ENCODE data around the gene COL13A1.

COL13A1 gene

DNA sequence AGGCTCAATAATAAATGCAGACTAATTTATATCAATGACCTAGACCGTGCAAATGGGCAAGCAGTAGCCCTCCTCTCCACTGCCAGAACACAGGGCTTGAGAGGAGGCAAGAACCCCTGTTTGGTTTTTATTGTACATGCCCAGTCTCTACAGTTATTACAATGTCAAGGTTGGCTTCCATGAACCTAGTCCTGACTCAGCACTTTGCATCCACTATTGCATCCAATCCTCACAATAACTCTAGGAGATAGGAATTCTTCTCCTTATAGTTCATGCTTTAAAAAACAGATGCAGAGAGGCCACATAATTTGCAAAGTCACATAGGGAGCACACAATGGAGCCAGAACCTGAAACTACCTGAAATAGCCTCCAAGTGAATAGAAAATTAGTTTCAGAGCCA, 7.0 kb upstream of the COL13A1 start:
- no peak for DNase-seq

DNA sequence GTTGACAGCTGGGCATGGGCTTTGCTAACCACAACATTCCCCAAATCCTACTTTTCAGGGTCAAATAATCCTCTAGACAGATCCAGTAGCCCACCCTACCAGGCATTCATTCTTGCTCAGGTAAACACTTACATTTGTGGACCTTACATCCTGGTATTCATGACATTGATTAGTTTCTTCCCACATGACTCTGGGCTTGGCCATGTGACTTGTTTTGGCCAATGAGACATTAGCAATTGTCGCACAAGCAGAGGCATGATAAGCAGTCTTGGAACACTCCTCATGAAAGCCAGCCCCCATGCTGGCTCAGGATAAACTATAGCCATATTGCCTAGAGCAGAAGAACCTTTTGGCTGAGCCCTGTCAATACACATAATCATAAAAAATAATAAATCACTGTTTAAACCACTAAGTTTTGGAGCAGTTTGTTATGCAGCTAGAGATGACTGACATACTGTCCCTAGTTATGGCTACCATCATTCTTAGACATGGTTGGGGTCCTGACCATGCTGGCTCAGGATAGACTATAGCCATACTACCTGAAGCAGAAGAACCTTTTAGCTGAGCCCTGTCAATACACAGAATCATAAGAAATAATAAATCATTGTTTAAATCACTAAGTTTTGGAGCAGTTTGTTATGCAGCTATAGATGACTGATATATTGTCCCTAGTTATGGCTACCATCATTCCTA, 6.3 kb upstream of the COL13A1 start:
- DNase-seq = no peak

DNA sequence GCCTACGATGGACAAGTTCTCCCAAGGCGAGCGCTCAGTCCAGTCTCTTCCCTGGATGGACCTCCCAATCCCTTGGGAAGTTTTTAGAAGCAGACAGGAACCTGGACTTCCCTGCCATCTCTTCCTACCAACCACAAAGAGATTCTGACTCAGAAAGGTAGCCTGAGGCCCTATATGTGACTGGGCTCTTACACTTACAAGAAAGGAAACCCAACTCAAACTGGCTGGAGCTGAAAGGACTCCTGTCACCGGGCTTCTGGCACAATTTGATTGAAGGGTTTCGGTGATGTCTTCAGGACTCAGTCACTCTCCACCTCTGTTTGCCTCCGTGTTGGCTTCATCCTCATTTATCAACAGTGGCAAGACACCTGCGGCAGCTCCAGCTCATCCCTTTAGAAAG, 3.7 kb upstream of the COL13A1 start:
- no peak for DNase-seq

DNA sequence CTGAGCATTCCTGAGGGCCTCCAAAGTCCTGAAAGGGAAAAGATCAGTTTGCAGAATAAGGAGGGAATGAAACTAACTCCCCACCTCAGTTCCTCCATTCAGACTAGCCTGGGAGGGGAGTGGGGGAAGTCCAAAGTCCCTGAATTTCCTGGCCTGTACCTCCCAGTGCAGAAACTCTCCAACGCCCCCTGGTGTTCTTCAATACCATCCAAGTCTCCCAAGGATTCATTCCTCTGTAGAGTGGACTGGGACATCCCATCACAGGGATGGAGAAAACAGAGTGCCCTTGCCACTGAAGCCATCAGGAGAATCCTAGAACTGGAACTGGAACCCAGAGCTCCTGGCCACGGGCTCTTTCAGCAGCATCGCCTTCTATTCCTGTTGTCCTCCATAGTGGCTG, 1.6 kb upstream of the COL13A1 start:
- no peak for DNase-seq

DNA sequence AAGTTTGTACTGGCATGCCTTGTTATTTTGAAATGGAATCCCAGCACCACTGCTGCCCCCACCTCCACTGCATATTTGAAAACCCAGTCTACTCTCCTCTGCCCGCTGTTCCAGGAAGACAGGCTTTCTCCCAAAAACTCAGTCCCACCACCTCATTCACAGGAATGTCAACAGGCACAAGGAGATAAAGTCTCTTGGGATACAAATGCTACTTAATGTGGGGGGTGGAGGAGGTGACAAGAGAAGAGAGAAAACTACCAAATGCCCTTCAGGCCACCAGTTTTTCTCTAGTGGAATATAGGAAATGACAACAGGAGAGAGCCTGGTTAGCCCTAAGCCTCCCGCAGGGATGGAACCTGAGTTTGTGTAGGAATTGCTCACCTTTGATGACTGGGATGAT, 1.0 kb upstream of the COL13A1 start:
- DNase-seq = no peak

DNA sequence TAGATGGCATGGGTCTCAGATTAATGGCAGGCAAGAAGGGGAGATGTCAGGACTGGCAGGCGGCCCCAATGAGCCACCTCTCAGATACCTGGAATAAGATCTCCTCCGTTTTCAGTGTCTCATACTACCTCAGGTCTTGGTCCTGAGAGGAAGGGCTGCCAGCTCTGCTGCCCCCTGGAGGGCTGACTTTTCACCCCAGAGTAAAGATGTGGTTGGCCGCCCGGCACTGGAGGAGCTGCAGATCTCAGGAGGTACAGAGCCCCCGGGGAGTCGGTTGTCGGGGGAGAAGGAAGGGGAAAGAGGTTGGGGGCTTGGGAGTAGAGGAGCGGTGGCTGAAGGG, 642 bp upstream of the COL13A1 start:
- peak in 1 of 6 experiments; percentile 1 for DNase-seq

DNA sequence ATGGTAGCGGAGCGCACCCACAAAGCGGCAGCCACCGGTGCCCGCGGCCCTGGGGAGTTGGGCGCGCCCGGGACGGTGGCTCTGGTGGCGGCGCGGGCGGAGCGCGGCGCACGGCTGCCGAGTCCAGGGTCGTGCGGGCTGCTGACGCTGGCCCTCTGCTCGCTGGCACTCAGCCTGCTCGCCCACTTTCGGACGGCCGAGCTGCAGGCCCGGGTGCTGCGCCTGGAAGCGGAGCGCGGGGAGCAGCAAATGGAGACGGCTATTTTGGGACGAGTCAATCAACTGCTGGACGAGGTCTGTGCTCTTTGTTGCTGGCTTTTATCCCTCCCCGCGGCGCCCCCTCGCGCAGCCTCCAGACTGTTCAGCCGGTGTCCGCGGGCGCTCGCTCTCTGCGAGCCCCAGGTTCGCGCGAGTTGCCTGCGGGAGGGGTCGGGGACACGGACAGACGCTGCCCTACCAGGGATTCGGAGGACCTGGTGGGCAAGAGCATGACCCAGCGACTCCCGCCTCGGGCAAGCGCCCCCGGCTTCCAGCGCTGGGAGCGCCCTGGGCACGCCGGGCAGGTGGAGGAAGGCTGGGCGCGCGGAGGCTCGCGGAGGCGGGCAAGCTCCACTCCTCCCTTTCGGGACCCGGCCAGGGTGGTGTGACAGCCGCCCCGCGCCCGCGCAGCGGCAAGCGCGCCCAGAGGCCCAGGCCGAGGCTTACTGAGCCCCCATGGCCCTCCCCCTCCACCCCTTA, 887 bp downstream of the COL13A1 start:
- DNase-seq = no peak

DNA sequence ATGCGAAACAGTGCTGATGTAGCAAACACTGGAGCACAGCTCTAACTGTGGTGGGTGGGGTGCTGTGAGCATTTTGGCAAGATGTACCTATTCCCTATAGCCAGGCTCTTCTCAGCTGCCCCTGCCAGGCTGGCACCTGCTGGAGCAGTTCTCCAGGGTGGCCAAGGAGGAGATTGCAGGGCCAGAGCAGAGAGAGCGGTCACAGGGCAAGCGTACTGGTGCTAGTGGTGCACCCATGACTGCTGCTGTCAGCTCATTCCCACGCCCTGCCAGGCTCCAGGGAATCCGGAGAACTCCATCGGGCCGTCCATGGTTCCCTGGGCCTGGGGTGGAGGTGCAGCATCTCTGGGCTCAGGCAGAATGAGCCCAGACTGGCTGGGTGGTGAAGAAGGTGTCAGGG, 2.1 kb downstream of the COL13A1 start:
- DNase-seq = no peak

DNA sequence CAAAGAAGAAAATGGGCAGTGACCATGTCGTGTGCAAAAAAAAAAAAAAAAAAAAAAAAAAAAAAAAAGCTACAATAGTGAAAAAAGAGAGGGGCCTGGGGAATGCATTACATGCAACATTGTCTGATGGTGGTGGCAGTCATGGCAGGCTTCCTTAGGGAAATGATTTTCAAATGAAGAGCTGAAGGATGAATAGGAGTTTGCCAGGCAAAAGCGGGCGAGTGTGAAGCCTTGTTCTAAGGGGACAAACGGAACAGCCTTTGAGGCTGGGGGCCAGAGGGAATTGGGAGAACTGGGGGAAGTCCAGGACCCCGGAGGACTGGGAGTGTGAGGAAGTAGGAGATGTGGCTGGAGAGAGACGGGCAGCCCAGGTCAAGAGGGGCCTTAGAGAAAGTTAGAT, 3.1 kb downstream of the COL13A1 start:
- DNase-seq = no peak

DNA sequence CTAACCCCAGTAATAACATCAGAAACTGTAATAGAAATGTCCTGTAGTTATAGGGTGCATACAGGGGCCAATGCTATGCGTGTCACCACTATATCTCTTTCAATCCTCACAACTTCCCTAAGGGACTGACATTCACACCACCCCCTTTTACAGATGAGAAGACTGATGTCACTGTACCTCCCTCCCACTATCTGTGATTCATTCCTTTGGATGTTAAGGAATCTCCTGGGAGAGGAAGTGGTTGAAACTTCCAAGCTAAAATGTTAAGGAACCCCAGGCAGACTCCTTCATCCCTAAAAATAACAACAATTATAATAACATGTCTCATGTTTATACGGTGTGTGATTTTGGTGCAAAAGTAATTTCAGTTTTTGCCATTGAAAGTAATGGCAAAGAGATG, 5.4 kb downstream of the COL13A1 start:
- no peak for DNase-seq

DNA sequence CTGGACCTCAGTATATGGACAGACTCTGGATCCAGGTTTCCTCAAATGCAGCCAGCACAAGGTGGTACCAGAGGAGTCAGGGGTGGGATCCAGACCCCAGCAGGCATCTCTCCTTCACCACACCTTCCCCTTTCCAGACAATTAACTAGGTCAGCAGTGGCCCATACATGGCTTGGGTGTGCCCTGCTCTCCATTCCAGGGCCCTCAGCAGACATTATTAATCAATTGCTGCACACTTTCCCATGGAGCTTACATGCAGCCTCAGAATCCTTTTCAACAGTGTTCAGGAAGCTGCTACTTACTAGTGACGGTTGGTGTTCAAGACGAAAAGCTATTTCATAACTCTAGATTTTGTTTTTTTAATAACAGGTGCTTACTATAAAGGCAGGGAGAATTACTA, 6.0 kb downstream of the COL13A1 start:
- no peak for DNase-seq

DNA sequence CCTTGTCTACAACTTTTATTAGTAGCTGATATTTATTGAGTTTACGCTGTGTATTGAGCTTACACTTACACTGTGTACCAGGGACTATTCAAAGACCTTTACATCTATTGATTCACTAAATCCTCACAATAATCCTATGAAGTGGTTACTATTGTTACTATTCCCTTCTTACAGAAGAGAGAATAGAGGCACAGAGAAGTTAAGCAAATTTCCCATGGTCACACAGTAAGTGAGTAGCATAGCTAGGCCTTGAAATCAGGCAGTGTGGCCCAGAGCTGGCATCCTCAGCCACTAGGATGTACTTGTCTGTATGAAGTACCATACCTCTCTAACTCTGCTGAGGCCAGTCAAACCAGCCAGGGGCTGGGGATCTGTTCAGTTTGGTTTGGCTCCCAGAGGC, 7.6 kb downstream of the COL13A1 start:
- no peak for DNase-seq

DNA sequence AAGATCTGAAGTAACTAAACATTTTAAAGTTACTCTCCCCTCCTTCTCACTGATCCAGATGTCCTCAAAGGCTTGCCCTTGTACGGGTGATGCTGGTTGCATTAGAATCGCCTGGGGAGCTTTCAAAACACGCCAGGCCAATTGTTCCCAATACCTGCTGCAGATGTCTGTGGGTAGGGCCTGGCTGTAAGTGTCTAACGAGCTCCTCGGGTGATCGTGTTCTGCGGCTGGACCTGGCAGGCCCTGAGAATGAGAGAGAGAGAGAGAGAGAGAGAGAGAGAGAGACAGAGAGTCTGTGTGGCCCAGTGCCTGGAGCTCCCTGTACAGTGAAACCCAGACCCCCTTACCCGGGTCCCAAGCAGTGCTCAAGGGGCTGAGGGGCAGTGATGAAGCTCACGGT, 8.4 kb downstream of the COL13A1 start:
- DNase-seq = no peak

DNA sequence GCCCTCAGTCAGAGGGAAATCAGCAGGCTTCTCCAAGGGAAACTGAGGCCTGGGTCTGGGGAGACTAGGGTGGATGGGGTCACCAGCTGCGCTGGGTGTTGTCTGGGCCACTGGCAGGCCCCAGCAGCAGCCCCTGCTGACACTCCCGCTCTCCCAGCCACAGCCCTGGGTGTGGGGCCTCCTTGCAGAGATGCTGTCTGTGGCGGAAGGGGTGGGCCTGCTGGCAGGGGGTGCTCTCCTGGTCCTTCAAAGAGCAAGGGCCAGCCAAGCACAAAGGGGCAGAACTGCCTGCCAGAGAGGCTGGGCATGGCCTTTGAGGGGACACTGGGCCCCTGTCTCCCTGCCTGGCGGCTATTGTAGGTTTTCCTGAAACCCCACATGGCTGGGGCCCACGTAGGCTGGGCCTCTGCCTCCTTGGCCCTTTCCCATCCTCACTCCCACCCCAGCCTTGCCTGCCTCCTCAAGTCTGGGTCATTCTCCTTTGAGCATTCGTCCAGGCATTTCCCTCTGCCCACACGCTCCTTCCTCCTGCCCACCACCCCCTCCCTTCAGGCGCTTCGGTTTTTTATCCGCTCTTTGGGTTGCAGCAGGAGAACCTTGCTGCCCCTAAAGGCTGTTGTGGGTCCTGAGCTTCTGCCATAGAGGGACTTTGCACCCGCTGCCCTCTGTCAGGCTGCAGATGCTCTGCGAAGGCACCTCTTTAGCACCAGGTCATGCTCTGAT, 9.1 kb downstream of the COL13A1 start:
- no peak for DNase-seq

DNA sequence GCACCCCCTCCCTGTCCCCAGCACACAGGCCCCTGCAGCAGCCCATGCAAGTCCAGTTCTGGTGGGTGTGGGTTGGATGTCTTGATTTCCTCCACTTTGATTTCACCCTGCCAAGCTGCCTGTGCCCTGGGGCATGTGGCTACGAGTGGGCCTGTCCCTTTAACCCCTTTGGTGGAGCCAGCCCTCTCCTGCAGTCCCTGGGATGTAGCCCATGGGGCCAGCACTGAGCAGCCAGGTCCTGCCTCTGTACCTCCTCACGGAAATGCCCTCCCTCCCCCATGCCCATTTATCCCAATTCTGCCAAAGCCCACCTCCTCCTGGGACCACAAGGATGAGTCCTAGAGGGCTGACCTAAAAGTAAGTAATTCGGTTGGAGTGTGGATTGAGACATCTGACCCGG, 11.9 kb downstream of the COL13A1 start:
- DNase-seq = no peak

DNA sequence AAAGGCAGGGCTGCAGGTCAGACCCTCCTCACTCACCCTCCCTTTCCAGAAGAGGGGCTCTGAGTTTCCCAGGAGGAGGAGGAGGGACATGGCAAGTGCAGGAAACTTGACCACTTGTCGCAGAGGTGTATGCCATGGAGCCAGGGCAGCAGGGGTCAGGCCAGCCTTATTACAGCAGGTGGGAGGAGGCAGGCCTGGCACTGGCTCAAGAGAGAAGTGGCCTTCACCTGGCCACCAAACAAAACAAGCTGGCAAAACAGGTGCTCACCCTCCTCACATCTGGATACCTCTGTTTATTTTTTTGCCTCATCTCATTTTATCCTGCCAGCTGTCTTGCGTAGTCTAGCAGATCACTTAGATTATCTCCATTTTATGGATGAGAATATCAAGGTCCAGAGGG, 12.5 kb downstream of the COL13A1 start:
- DNase-seq = no peak

DNA sequence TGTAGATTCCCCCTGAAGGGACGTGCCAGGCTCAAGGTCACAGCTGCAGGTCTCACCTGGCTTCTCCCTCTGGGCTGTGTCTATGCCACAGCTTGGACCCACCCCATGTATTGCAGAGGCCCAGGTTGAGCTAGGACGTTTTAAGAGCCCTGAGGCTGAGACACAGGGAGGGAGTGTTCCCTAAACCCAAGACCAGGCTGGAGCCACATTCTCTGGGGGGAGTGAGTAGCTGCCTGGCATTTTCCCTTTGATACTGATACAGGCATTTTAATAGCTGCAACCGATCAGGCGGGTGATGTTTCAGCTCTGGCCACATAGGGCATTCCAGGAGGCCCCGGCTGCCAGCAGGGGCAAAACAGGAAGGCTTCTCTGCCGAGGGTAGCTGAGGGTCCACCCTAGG, 13.4 kb downstream of the COL13A1 start:
- no peak for DNase-seq

DNA sequence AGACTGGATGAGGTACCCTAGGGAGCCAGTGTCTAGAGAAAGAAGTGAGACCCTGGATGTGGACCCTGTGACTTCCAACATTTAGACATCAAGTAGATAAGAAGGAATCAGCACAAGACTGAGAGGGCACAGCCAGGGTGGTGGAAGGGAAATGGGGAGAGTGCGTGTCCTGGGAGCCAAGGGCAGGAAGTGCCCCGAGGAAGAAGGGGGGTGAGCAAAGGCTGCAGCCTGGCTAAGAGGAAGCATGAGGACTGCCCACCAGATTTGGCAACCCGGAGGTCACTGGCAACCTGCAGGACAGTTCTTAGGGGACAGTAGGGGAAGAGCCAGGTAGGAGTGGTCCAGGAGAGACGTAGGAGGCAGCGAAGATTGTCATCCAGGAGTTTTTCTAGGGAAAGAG, 14.8 kb downstream of the COL13A1 start:
- DNase-seq = no peak

DNA sequence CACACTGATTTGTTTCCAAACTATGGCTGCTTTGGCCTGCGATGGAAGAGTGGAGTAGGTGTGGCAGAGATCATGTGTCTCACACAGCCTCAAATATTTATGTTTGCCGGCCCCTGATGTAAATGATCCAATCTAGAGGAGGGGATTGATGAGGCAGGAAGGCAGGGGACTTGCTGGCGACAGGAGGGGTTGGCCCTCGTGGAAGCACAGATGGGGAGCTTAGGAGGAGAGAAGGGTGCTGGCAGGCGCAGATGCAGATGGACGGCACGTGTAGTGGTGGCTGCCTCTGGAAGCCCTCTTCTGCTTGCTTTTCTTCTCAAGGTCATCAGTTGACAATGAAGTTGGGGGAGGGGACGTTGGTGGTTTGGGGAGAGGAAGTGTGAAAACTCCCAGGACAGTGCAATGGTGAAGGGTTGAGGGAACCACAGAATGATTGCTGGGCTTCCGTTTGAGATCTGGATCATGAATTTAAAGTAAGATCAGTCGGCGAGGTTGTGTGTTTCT, 15.4 kb downstream of the COL13A1 start:
- no peak for DNase-seq

DNA sequence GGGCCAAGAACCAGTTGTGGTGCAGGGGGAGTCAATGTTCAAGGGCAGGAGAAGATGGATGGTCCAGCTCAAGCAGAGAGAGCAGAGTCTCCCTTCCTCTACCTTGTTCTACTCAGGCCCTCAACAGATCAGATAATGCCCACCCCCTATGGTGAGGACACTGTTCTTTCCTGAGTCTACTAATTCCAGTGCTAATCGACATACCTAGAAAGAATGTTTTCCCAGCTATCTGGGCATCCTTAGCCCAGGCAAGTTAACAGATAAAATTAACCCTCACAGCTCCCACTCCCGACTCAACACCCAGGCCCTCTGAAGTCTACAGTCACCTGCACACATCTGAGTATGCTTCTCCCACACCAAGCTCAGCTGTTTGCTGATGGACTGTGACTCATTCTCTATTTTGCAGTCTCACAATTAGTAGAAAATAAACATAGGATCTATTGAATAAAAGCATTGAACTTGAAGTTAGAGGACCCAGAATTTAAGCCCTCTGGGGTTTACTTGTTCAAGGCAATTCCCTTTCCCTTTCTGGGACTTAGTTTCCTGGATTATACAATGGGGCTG, 17.1 kb downstream of the COL13A1 start:
- no peak for DNase-seq

DNA sequence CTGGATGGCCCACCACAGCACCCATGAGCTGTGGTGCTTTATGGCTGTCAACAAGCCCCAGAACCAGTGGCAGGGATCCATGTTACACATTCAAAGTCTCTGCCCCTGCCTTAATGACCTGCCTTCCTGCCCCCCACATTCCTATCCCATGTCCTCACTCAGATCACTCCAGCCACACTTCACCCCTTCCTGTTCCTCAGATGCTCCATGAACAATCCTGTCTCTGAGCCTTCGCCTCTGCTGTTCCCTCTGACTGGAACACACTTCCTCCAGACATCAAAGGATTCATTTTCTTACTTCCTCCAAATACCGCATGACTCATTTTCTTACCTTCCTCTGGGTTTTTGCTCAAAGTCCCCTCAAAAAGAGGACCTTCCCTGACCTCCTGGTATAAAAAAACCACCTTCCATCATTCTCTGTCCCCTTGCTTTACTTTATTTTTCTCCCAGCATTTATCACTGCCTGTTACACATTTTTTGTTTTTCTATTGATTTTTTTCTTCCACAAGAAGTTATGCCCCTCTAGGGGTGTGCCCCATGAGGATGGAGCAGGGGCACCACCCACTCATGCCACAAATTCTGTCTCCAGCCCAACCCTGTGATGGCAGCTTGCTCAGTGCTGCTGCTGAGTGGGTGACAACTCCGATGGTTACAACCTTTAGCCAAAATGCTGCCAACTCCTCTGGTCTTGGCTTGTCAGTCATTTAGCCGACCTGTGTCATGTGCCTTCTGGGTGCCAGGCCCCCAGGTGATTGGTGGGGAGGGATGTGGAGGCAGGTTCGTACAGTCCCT, 18.2 kb downstream of the COL13A1 start:
- DNase-seq = no peak

DNA sequence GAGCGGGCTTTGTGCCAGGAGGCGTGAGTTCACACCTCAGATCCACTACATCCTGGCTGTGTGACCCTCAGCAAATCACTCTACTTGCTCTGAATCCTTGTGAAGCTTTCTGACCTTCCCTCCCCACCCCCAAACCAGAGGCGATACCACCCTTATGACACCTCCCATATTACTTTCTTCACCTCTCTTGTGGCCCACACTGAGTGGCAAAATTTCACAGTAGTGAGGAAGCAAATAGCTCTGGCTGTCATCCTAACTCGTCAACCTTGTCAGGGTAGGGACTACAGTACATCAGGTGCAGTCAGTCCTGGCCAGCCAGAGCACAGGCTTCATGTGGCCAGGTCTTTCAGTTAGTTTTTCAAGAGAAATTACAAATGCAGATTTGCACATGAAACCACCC, 19.1 kb downstream of the COL13A1 start:
- DNase-seq = no peak

DNA sequence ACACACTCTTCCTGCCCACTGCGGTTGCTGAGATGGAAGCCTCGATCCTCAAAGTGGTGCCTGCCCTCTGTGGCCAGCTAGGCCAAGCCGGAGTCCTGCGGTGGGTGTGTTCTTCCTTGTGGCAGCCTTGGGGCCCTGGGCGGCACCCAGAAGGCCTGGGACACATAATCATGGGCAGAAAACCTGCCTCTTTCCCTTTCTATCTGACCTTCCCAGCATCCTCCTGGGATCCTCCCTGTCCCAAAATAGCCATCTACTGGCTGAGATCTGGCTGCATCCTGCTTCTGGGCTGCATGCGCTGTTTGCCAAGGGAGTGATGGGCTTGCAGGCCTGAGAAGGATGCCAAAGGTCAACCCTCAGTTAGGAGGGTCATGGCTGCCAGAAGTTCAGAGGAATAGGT, 23.9 kb downstream of the COL13A1 start:
- DNase-seq = no peak
